ENCODE measurements around the gene BABAM2.
"Not testable (repeated sequence)": the region's sequence is repeated elsewhere in the genome, so short reads cannot be mapped to it uniquely, and the experiment has no call there.

The BABAM2 gene

DNA sequence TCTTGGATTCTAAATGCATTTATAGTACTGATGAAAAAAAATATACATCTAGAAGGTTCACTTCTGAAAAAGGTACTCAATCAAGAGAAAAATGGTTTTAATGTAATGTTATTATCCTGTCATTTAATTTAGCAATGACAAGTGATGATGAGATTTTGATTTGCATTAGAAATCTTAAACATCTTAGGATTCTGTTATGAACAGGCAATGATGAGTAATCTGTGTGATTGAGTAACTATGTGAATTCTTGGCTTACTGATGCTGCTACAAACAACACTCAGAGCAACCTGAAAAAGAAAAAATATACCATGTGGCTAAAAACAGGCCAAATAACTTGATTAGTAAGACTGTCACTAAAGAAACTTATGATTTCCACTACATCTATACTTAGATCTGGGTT is 30.4 kb upstream of the BABAM2 start:
- in situ Hi-C loops (cut with HindIII; ENCODE audit: low sequenced_read_pairs): no loop called here
- peak; percentile 34 for DNase-seq (ENCODE audit: low read depth)

DNA sequence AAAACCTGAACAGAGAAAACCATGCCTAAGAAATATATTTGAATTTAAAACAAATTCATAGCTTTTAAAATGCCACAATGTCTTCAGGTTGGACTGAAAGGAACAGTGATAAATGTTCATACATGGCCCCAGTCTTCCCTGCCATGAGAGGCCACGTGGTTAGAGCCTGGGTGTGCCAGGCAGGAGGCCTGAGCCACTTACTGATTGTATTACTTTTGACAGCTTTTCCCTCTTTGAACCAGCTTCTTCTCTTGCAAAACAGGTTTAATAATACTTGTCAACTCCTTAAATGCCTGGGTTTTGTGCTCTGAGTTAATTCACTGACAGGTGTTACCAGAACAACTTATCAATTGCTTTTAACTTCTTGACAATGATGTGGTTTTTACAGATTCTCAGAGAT is 27.4 kb upstream of the BABAM2 start:
- no peak overlapping the region for H3K4me3 ChIP-seq (ENCODE audit: low read depth, low read length)
- DNase-seq (ENCODE audit: low read depth): no peak
- in situ Hi-C loops (cut with HindIII; ENCODE audit: low sequenced_read_pairs): no loop called here
- TF ChIP-seq, protein P1, sequence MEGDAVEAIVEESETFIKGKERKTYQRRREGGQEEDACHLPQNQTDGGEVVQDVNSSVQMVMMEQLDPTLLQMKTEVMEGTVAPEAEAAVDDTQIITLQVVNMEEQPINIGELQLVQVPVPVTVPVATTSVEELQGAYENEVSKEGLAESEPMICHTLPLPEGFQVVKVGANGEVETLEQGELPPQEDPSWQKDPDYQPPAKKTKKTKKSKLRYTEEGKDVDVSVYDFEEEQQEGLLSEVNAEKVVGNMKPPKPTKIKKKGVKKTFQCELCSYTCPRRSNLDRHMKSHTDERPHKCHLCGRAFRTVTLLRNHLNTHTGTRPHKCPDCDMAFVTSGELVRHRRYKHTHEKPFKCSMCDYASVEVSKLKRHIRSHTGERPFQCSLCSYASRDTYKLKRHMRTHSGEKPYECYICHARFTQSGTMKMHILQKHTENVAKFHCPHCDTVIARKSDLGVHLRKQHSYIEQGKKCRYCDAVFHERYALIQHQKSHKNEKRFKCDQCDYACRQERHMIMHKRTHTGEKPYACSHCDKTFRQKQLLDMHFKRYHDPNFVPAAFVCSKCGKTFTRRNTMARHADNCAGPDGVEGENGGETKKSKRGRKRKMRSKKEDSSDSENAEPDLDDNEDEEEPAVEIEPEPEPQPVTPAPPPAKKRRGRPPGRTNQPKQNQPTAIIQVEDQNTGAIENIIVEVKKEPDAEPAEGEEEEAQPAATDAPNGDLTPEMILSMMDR (IDR thresholded peaks at IDR 0.05; ENCODE audit: low read depth, low read length, missing control alignments): no peak

More for the DNA sequence above, 30.4 kb upstream of the BABAM2 start:
- TF ChIP-seq, protein P1 (IDR thresholded peaks at IDR 0.05; ENCODE audit: low read depth, low read length, missing control alignments): no peak
- no peak overlapping the region for H3K4me3 ChIP-seq (ENCODE audit: low read depth, low read length)

DNA sequence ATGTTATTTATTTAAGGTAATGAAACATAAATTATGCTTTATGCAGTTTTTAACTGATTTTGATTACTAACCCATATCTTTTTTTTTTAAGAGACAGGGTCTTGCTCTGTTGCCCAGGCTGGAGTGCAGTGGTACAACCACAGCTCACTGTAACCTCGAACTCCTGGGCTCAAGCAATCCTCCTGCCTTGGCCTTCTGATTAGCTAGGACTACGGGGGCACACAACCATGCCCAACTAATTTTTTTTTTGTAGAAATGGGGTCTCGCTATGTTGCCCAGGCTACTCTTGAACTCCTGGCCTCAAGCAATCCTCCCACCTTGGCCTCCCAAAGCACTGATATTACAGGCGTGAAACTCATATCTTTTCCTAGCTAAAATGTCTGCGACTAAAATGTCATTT is 26.6 kb upstream of the BABAM2 start:
- in situ Hi-C loops (cut with HindIII; ENCODE audit: low sequenced_read_pairs); DNase-seq (ENCODE audit: low read depth); H3K4me3 ChIP-seq (ENCODE audit: low read depth, low read length): not testable (repeated sequence)

- no peak for DNase-seq (ENCODE audit: low read depth)
- TF ChIP-seq, protein P1 (IDR thresholded peaks at IDR 0.05; ENCODE audit: low read depth, low read length, missing control alignments): no peak
Observed at GRCh38 chr2:27866237-27866636, 24.3 kb upstream of the BABAM2 start.

DNA sequence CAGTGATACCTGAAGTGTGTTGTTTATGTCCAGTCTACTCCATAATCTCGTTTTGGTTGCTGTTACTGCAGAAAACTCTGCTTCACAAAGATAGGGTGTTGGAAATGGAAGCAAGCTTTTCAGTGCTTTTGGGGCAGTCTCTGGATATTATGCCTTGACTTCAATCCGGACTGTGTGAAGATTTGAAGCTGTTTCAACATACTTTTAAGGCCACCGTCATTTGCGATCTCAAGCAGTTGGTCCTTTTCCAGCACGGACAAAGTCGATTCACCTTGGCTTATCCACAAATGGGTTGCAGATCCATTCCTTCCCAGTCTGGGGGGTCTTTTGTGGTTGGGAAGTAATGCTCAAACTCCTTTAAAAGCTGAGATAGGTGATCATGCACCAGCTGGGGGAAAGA is 20.8 kb upstream of the BABAM2 start:
- DNase-seq (ENCODE audit: low read depth): no peak
- in situ Hi-C loops (cut with HindIII; ENCODE audit: low sequenced_read_pairs): no loop called here
- no peak overlapping the region for H3K4me3 ChIP-seq (ENCODE audit: low read depth, low read length)
- TF ChIP-seq, protein P1 (IDR thresholded peaks at IDR 0.05; ENCODE audit: low read depth, low read length, missing control alignments): no peak

More at GRCh38 chr2:27866237-27866636, 24.3 kb upstream of the BABAM2 start:
- no peak overlapping the region for H3K4me3 ChIP-seq (ENCODE audit: low read depth, low read length)
- in situ Hi-C loops (cut with HindIII; ENCODE audit: low sequenced_read_pairs): no loop called here

DNA sequence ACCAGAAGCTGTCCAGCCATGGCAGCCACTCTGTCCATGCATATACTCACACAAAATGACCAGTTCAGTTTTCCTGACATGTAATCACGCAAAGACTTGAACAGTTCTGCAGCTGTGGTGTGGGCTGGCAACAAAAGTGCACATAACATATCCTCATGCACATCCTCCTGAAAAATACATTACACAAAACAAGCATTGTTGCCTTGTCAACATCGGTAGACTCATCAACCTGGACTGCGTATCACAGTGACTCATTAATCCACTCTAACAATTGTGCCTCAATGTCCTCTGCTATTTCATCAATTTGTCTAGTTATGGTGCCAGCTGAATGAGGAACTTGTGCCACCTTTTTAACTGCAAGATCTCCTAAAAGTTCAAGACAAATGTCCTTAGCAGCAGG is 19.8 kb upstream of the BABAM2 start:
- H3K4me3 ChIP-seq (ENCODE audit: low read depth, low read length): no peak overlapping the region
- in situ Hi-C loops (cut with HindIII; ENCODE audit: low sequenced_read_pairs): no loop called here
- no peak for DNase-seq (ENCODE audit: low read depth)
- TF ChIP-seq, protein P1 (IDR thresholded peaks at IDR 0.05; ENCODE audit: low read depth, low read length, missing control alignments): no peak

GRCh38 chr2:27871802-27872201 is 18.7 kb upstream of the BABAM2 start:
- TF ChIP-seq, protein P1 (IDR thresholded peaks at IDR 0.05; ENCODE audit: low read depth, low read length, missing control alignments): no peak
- in situ Hi-C loops (cut with HindIII; ENCODE audit: low sequenced_read_pairs): no loop called here
- no peak for DNase-seq (ENCODE audit: low read depth)
- no peak overlapping the region for H3K4me3 ChIP-seq (ENCODE audit: low read depth, low read length)

All from astrocyte of the cerebellum (primary cell).